Measurements from ENCODE around the gene SNX9. TPM values are rescaled to one million over a fixed set of nuclear protein-coding genes. Genes with fewer than 3 reads are reported as not detected.

Gene SNX9
- total RNA-seq, 2 donors from 2014 or later = 83.5 to 94.6 TPM

- no peak overlapping the region for H3K4me3 Mint-ChIP-seq
- ATAC-seq (replicated peaks in 1 of 2) (peak in 1 of 2 donors; percentile 26), DNase-seq (no peak)
- no peaks in the 10 kb centered on the region for H3K4me1 Mint-ChIP-seq (ENCODE audit: low read depth)
- peaks cover 10 to 26% of the 10 kb centered on the region in 2 donors for H3K36me3 Mint-ChIP-seq (ENCODE audit: insufficient read depth in 2 of 2)
- peak overlapping the region; percentile 22 for H3K27ac Mint-ChIP-seq
- H3K27me3 Mint-ChIP-seq (ENCODE audit: low read depth) = peaks cover 22% of the 10 kb centered on the region
- H3K9me3 Mint-ChIP-seq = peaks cover 7 to 11% of the 10 kb centered on the region in 2 donors
Observed at GRCh38 chr6:157954150-157955117, 131.4 kb downstream of the SNX9 start.

GRCh38 chr6:157955675-157956074 lies 132.6 kb downstream of the SNX9 start:
- DNase-seq = no peak
- Mint-ChIP-seq H3K27ac (no peak overlapping the region), H3K4me3 (no peak overlapping the region), H3K4me1 (ENCODE audit: low read depth) (no peaks in the 10 kb centered on the region), H3K9me3 (peaks cover 9 to 12% of the 10 kb centered on the region in 2 donors), H3K36me3 (ENCODE audit: insufficient read depth in 2 of 2) (peaks cover 14 to 23% of the 10 kb centered on the region in 2 donors), H3K27me3 (ENCODE audit: low read depth) (peaks cover 15% of the 10 kb centered on the region)
- no peak for ATAC-seq (replicated peaks in 1 of 2)

GRCh38 chr6:157956171-157956730 lies 133.2 kb downstream of the SNX9 start:
- peaks cover 9% of the 10 kb centered on the region for H3K27me3 Mint-ChIP-seq (ENCODE audit: low read depth)
- DNase-seq (no peak), ATAC-seq (replicated peaks in 1 of 2) (no peak)
- no peak overlapping the region for H3K27ac Mint-ChIP-seq
- peaks cover 11 to 12% of the 10 kb centered on the region in 2 donors for H3K9me3 Mint-ChIP-seq
- no peak overlapping the region for H3K4me3 Mint-ChIP-seq
- H3K4me1 Mint-ChIP-seq (ENCODE audit: low read depth) = peaks cover 4% of the 10 kb centered on the region
- H3K36me3 Mint-ChIP-seq (ENCODE audit: insufficient read depth in 2 of 2) = peaks cover 15 to 23% of the 10 kb centered on the region in 2 donors

- Mint-ChIP-seq H3K27me3 (ENCODE audit: low read depth) (no peaks in the 10 kb centered on the region), H3K36me3 (ENCODE audit: insufficient read depth in 2 of 2) (peaks cover 18 to 29% of the 10 kb centered on the region in 2 donors), H3K4me1 (ENCODE audit: low read depth) (peaks cover 33% of the 10 kb centered on the region), H3K4me3 (no peak overlapping the region), H3K27ac (peak overlapping the region; percentile 1), H3K9me3 (peaks cover 12 to 15% of the 10 kb centered on the region in 2 donors)
- ATAC-seq (replicated peaks in 1 of 2) (no peak), DNase-seq (no peak)
Observed at GRCh38 chr6:157959451-157960227, 136.6 kb downstream of the SNX9 start.

- no peak for DNase-seq
- Mint-ChIP-seq H3K4me1 (ENCODE audit: low read depth) (peaks cover 33% of the 10 kb centered on the region), H3K4me3 (peak overlapping the region in 1 of 2 donors; percentile 10), H3K27me3 (ENCODE audit: low read depth) (no peaks in the 10 kb centered on the region), H3K9me3 (peaks cover 15 to 16% of the 10 kb centered on the region in 2 donors), H3K27ac (no peak overlapping the region), H3K36me3 (ENCODE audit: insufficient read depth in 2 of 2) (peaks cover 18 to 29% of the 10 kb centered on the region in 2 donors)
- no peak for ATAC-seq (replicated peaks in 1 of 2)
Observed at GRCh38 chr6:157961153-157961831, 138.2 kb downstream of the SNX9 start.

GRCh38 chr6:157961832-157962575 lies 139.0 kb downstream of the SNX9 start:
- H3K4me3 Mint-ChIP-seq = peak overlapping the region; percentile 39 to 73
- peaks cover 33% of the 10 kb centered on the region for H3K4me1 Mint-ChIP-seq (ENCODE audit: low read depth)
- DNase-seq (no peak), ATAC-seq (replicated peaks in 1 of 2) (peak; percentile 14 to 23)
- peaks cover 15 to 16% of the 10 kb centered on the region in 2 donors for H3K9me3 Mint-ChIP-seq
- peaks cover 18 to 29% of the 10 kb centered on the region in 2 donors for H3K36me3 Mint-ChIP-seq (ENCODE audit: insufficient read depth in 2 of 2)
- H3K27ac Mint-ChIP-seq = no peak overlapping the region
- H3K27me3 Mint-ChIP-seq (ENCODE audit: low read depth) = no peaks in the 10 kb centered on the region

GRCh38 chr6:157962601-157963302 lies 139.7 kb downstream of the SNX9 start:
- peak in 1 of 2 donors; percentile 32 for DNase-seq
- Mint-ChIP-seq H3K27ac (peak overlapping the region; percentile 18), H3K4me1 (ENCODE audit: low read depth) (peaks cover 33% of the 10 kb centered on the region), H3K36me3 (ENCODE audit: insufficient read depth in 2 of 2) (peaks cover 18 to 29% of the 10 kb centered on the region in 2 donors), H3K4me3 (peak overlapping the region; percentile 48 to 73), H3K9me3 (peaks cover 15 to 16% of the 10 kb centered on the region in 2 donors), H3K27me3 (ENCODE audit: low read depth) (no peaks in the 10 kb centered on the region)
- peak; percentile 82 to 88 for ATAC-seq (replicated peaks in 1 of 2)

GRCh38 chr6:157964100-157964499 lies 141.1 kb downstream of the SNX9 start:
- ATAC-seq (replicated peaks in 1 of 2) = peak; percentile 20 to 30
- Mint-ChIP-seq H3K27ac (peak overlapping the region; percentile 59), H3K4me3 (peak overlapping the region; percentile 29 to 58)

GRCh38 chr6:157965387-157965786 lies 142.3 kb downstream of the SNX9 start:
- peaks cover 4 to 6% of the 10 kb centered on the region in 2 donors for H3K9me3 Mint-ChIP-seq

More at GRCh38 chr6:157964100-157964499, 141.1 kb downstream of the SNX9 start:
- peaks cover 13 to 16% of the 10 kb centered on the region in 2 donors for H3K36me3 Mint-ChIP-seq (ENCODE audit: insufficient read depth in 2 of 2)
- no peak for DNase-seq
- peaks cover 41% of the 10 kb centered on the region for H3K4me1 Mint-ChIP-seq (ENCODE audit: low read depth)
- H3K27me3 Mint-ChIP-seq (ENCODE audit: low read depth) = no peaks in the 10 kb centered on the region
- peaks cover 11% of the 10 kb centered on the region in 2 donors for H3K9me3 Mint-ChIP-seq

GRCh38 chr6:157966589-157966977 lies 143.5 kb downstream of the SNX9 start:
- no peak overlapping the region for H3K27ac Mint-ChIP-seq
- H3K36me3 Mint-ChIP-seq (ENCODE audit: insufficient read depth in 2 of 2) = peaks cover 4 to 6% of the 10 kb centered on the region in 2 donors
- peaks cover 14% of the 10 kb centered on the region for H3K27me3 Mint-ChIP-seq (ENCODE audit: low read depth)
- ATAC-seq (replicated peaks in 1 of 2) = no peak
- H3K9me3 Mint-ChIP-seq = peaks cover 4% of the 10 kb centered on the region in 2 donors
- no peak overlapping the region for H3K4me3 Mint-ChIP-seq
- H3K4me1 Mint-ChIP-seq (ENCODE audit: low read depth) = peaks cover 46% of the 10 kb centered on the region
- DNase-seq = no peak

More at GRCh38 chr6:157965387-157965786, 142.3 kb downstream of the SNX9 start:
- Mint-ChIP-seq H3K27ac (no peak overlapping the region), H3K27me3 (ENCODE audit: low read depth) (peaks cover 2% of the 10 kb centered on the region), H3K36me3 (ENCODE audit: insufficient read depth in 2 of 2) (peaks cover 6 to 7% of the 10 kb centered on the region in 2 donors), H3K4me1 (ENCODE audit: low read depth) (peaks cover 44% of the 10 kb centered on the region), H3K4me3 (no peak overlapping the region)
- ATAC-seq (replicated peaks in 1 of 2) = no peak
- DNase-seq = no peak

GRCh38 chr6:157967020-157967419 lies 144.0 kb downstream of the SNX9 start:
- Mint-ChIP-seq H3K9me3 (peaks cover 4% of the 10 kb centered on the region in 2 donors), H3K36me3 (ENCODE audit: insufficient read depth in 2 of 2) (peaks cover 4 to 6% of the 10 kb centered on the region in 2 donors), H3K4me3 (no peak overlapping the region), H3K27me3 (ENCODE audit: low read depth) (peaks cover 17% of the 10 kb centered on the region), H3K27ac (no peak overlapping the region), H3K4me1 (ENCODE audit: low read depth) (peaks cover 41% of the 10 kb centered on the region)
- DNase-seq = no peak
- no peak for ATAC-seq (replicated peaks in 1 of 2)

Data from activated T-cell treated with anti-CD3 and anti-CD28 coated beads, Interleukin-2, amount 50 U/mL, for 72 hours (primary cell).